Right atrium auricular region (tissue), 2 donors: Measurements from ENCODE around the gene KRTAP10-4. TPM values are rescaled to one million over a fixed set of nuclear protein-coding genes. Genes with fewer than 3 reads are reported as not detected.

Experiments used
- DNase-seq: peaks from one replicate; pipeline ENCODE4 v3.0.0-alpha.2; 2019; ENCODE audit warnings: low spot score
- H3K27ac ChIP-seq, 2 donors: fragments of 200-600 bp; sonication (generic); 1 replicate in 1 of 2; 2 replicates in 1 of 2; pipeline ENCODE4 v1.5.1; 2016 to 2019
- H3K27me3 ChIP-seq, 2 donors: fragments of 200-600 bp; sonication (generic); one replicate each; pipeline versions ENCODE4 v1.5.1 to v1.6.0; 2017 to 2019
- H3K36me3 ChIP-seq: fragments of 200-600 bp; sonication (generic); one replicate; pipeline ENCODE4 v1.5.1; 2016
- H3K4me1 ChIP-seq, 2 donors: fragments of 200-600 bp; sonication (generic); one replicate each; pipeline versions ENCODE4 v1.5.1 to v1.6.0; 2017 to 2019
- H3K4me3 ChIP-seq, 2 donors: fragments of 200-600 bp; sonication (generic); 1 replicate in 1 of 2; 2 replicates in 1 of 2; pipeline ENCODE4 v1.5.1; 2017 to 2019; ENCODE audit warnings: mild to moderate bottlenecking in 1 of 2, moderate library complexity in 1 of 2
- H3K9me3 ChIP-seq, 2 donors: fragments of 200-600 bp; sonication (generic); one replicate each; pipeline ENCODE4 v1.5.1; 2019
- CTCF ChIP-seq, 2 donors: fragments of 200-600 bp; sonication (generic); IDR thresholded peaks; one replicate each; pipeline ENCODE4 v1.5.1; 2019; ENCODE audit warnings: antibody characterized with exemption in 2 of 2
- total RNA-seq, 2 donors: library from RNA; depleted of rRNA; stranded (reverse); fragments of >200 nt; gene quantifications; one replicate each; pipeline ENCODE4 v1.1.0, GENCODE V29; 2016

The KRTAP10-4 gene
- total RNA-seq, 2 donors from 2014 or later = not detected

GRCh38 chr21:44612029-44612486, 38.5 kb downstream of the KRTAP10-4 start, which contains the start of gene KRTAP10-8:
KRTAP10-8 (plus strand) TSS chr21:44612079; CDS start chr21:44612101, 22 bp downstream.
- TF ChIP-seq CTCF (IDR thresholded peaks at IDR 0.05) = no peak
- no peak for DNase-seq

GRCh38 chr21:44612669-44613229, 39.2 kb downstream of the KRTAP10-4 start:
- DNase-seq = no peak
- H3K27ac ChIP-seq = no peak overlapping the region
- H3K36me3 ChIP-seq = no peaks in the 10 kb centered on the region
- no peaks in the 10 kb centered on the region for H3K27me3 ChIP-seq
- no peak overlapping the region for H3K4me3 ChIP-seq
- H3K9me3 ChIP-seq = peaks cover 7 to 15% of the 10 kb centered on the region in 2 donors
- no peaks in the 10 kb centered on the region for H3K4me1 ChIP-seq
- TF ChIP-seq CTCF (IDR thresholded peaks at IDR 0.05) = no peak

More at GRCh38 chr21:44612029-44612486, 38.5 kb downstream of the KRTAP10-4 start, which contains the start of gene KRTAP10-8:
- H3K9me3 ChIP-seq = peaks cover 7 to 15% of the 10 kb centered on the region in 2 donors
- no peaks in the 10 kb centered on the region for H3K4me1 ChIP-seq
- H3K27ac ChIP-seq = no peak within 1 kb of the TSS
- H3K36me3 ChIP-seq = no peaks in the 10 kb centered on the region
- no peak within 1 kb of the TSS for H3K4me3 ChIP-seq
- H3K27me3 ChIP-seq = no peaks in the 10 kb centered on the region

- Histone ChIP-seq H3K27ac (no peak overlapping the region), H3K36me3 (no peaks in the 10 kb centered on the region), H3K9me3 (peaks cover 7 to 15% of the 10 kb centered on the region in 2 donors), H3K4me1 (no peaks in the 10 kb centered on the region), H3K27me3 (no peaks in the 10 kb centered on the region), H3K4me3 (no peak overlapping the region)
- TF ChIP-seq CTCF (IDR thresholded peaks at IDR 0.05) = no peak
- peak; percentile 21 for DNase-seq
Observed at GRCh38 chr21:44613386-44614155, 40.0 kb downstream of the KRTAP10-4 start.

GRCh38 chr21:44614161-44614631, 40.7 kb downstream of the KRTAP10-4 start:
- DNase-seq = peak; percentile 26
- no peak overlapping the region for H3K4me3 ChIP-seq
- H3K27me3 ChIP-seq = no peaks in the 10 kb centered on the region
- H3K36me3 ChIP-seq = no peaks in the 10 kb centered on the region
- H3K27ac ChIP-seq = no peak overlapping the region
- no peak for TF ChIP-seq CTCF (IDR thresholded peaks at IDR 0.05)
- no peaks in the 10 kb centered on the region for H3K4me1 ChIP-seq
- H3K9me3 ChIP-seq = peaks cover 7 to 10% of the 10 kb centered on the region in 2 donors

- Histone ChIP-seq H3K9me3 (peaks cover 3 to 5% of the 10 kb centered on the region in 2 donors), H3K27me3 (no peaks in the 10 kb centered on the region), H3K27ac (no peak overlapping the region), H3K4me3 (no peak overlapping the region), H3K4me1 (no peaks in the 10 kb centered on the region), H3K36me3 (no peaks in the 10 kb centered on the region)
- peak; percentile 47 for DNase-seq
- TF ChIP-seq CTCF (IDR thresholded peaks at IDR 0.05) = no peak
Observed at GRCh38 chr21:44614961-44615391, 41.4 kb downstream of the KRTAP10-4 start.
